Vagina (tissue), 2 donors: ENCODE measurements around the gene DAND5. TPM values are rescaled to one million over a fixed set of nuclear protein-coding genes. Genes with fewer than 3 reads are reported as not detected.

Experiments
- DNase-seq, 2 donors: peaks; one replicate each; pipeline ENCODE4 v3.0.0-alpha.2; 2017; ENCODE audit errors: extremely low spot score in 2 of 2
- H3K27ac ChIP-seq: fragments of 200-600 bp; sonication (generic); one replicate; pipeline ENCODE4 v1.5.1; 2019
- H3K27me3 ChIP-seq: fragments of 200-600 bp; sonication (generic); one replicate; pipeline ENCODE4 v1.5.1; 2019
- H3K36me3 ChIP-seq, 2 donors: fragments of 200-600 bp; sonication (generic); one replicate each; pipeline ENCODE4 v1.5.1; 2017 to 2019
- H3K4me1 ChIP-seq: fragments of 200-600 bp; sonication (generic); one replicate; pipeline ENCODE4 v1.5.1; 2019
- H3K4me3 ChIP-seq, 2 donors: fragments of 200-600 bp; sonication (generic); 1 replicate in 1 of 2; 2 replicates in 1 of 2; pipeline ENCODE4 v1.5.1; 2016 to 2019
- H3K9me3 ChIP-seq: fragments of 200-600 bp; sonication (generic); one replicate; pipeline ENCODE4 v1.5.1; 2019
- POLR2A ChIP-seq, 2 donors: fragments of 450-650 bp; IDR thresholded peaks; one replicate each; pipeline ENCODE4 v1.6.1; 2017; ENCODE audit warnings: antibody characterized with exemption in 2 of 2, mild to moderate bottlenecking in 2 of 2, moderate library complexity in 2 of 2
- POLR2AphosphoS5 ChIP-seq, 2 donors: sonication (generic); formaldehyde crosslinking; IDR thresholded peaks; one replicate each; pipeline ENCODE4 v1.9.0; 2017; ENCODE audit warnings: antibody characterized with exemption in 2 of 2, mild to moderate bottlenecking in 2 of 2, low read depth in 1 of 2; ENCODE audit not compliant: insufficient read depth in 1 of 2
- intact Hi-C: fragments of 100-400 bp; cut with DNase I; formaldehyde crosslinking; loops from one replicate; pipeline ENCODE4 v1.15.1; 2023
- total RNA-seq: library from RNA; depleted of rRNA; stranded (reverse); fragments of >200 nt; gene quantifications from one replicate; pipeline ENCODE4 v1.2.3, GENCODE V29; 2016
- TF ChIP-seq, protein P1 (sequence below), 3 experiments: fragments of 450-650 bp in 2 of 3; fragments of 200-600 bp in 1 of 3; sonication (generic) in 1 of 3; IDR thresholded peaks; one replicate each; pipeline ENCODE4 v1.5.1; 2017 to 2019; ENCODE audit warnings: antibody characterized with exemption in 3 of 3, mild to moderate bottlenecking in 2 of 3, moderate library complexity in 2 of 3

Gene DAND5
- total RNA-seq, 1 donor from 2014 or later, result not detected

DNA sequence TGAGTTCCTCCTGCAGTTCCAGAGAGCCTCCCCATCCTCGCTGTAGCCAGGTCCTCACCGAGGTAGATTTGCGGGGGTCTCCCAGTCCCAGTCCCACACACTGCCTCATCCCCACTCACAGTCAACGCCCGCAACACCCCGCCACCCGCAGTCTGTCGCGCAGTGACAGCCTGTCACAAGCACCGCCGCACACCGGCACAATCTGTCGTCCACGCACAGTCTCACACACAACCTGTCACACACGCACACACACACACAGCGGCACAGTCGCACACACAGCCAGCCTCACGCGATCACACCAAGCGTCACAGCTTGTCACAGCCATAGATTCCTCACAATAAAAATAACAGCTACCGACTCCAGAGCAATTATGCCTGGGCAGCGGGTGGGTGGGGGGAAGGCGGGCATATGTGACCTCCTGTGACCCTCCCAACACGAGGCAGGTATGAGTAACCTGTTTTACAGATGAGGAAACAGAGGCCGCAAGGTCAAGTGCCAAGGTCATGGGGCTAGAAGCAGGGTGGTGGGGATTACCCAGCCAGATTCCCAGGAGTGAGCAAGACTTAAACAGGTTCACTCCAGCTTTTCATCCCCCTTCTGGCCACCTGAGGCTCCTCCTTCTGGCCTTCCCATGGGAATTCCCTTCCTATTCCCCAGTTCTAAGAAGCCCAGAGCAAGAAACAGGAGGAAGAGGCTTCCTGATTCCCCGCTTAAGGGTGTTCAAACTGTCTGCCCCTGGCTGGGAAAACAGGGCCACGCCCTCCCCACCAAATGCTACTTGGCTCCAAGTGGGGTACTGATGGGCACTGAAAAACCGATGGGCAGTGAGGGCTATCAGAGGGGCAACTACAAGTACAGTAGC lies 39.8 kb downstream of the DAND5 start:
- H3K4me1 ChIP-seq, result peaks cover 99% of the 10 kb centered on the region
- H3K27ac ChIP-seq, result peak overlapping the region; percentile 99
- peak overlapping the region in 1 of 2 donors; percentile 0 for H3K4me3 ChIP-seq
- H3K27me3 ChIP-seq, result no peaks in the 10 kb centered on the region
- no peaks in the 10 kb centered on the region for H3K9me3 ChIP-seq
- intact Hi-C loops, result no loop called here
- no peak for TF ChIP-seq POLR2A (IDR thresholded peaks at IDR 0.05)
- TF ChIP-seq, protein P1, sequence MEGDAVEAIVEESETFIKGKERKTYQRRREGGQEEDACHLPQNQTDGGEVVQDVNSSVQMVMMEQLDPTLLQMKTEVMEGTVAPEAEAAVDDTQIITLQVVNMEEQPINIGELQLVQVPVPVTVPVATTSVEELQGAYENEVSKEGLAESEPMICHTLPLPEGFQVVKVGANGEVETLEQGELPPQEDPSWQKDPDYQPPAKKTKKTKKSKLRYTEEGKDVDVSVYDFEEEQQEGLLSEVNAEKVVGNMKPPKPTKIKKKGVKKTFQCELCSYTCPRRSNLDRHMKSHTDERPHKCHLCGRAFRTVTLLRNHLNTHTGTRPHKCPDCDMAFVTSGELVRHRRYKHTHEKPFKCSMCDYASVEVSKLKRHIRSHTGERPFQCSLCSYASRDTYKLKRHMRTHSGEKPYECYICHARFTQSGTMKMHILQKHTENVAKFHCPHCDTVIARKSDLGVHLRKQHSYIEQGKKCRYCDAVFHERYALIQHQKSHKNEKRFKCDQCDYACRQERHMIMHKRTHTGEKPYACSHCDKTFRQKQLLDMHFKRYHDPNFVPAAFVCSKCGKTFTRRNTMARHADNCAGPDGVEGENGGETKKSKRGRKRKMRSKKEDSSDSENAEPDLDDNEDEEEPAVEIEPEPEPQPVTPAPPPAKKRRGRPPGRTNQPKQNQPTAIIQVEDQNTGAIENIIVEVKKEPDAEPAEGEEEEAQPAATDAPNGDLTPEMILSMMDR (IDR thresholded peaks at IDR 0.05), result no peak
- TF ChIP-seq POLR2AphosphoS5 (IDR thresholded peaks at IDR 0.05; ENCODE audit: insufficient read depth in 1 of 2, low read depth in 1 of 2), result no peak
- no peak for DNase-seq
- H3K36me3 ChIP-seq, result no peaks in the 10 kb centered on the region

DNA sequence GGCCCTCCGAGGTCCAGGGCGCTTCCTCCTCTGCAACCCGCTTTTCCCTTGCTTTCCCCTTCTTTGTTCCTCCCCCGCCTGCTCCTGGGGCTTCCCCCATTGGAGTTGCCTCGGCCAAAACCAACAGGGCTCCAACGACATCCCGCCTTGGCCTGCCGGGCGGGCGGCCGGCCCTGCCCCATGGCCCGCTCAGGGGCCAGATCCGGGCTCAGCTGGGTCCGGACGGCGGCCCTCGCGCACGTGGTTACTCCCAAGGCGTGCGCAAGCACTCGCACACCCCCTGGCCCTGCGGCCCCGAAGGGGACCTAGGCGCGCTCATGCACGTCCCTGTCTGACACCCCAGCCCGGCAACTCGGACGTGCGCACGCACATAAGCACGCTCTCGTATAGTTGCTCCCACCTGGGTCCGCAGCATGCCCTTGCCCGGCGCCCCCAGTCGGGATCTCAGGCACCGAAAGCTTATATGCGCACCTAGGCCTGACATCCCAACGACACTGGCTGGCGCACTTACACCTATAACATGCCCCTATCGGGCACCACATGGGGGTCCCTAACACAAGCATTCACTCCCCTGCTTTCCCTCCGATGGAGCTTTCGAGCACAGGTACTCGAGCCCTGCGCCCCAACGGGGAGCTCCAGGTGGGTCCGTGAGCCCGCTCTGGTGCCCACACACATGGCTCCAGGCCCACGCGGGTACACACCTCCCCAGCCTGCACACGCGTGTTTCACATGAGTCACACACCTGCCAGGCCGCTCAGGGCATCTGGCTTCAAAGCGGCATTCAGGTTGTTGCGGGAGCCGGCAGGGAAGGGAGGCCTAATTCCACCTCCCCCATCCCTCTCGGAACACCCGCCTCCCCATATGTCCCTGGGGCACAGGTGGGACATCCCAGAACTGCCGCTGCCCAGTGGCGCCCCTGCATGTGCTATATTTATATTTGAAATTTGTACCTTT lies 40.9 kb downstream of the DAND5 start:
- no peak for TF ChIP-seq POLR2AphosphoS5 (IDR thresholded peaks at IDR 0.05; ENCODE audit: insufficient read depth in 1 of 2, low read depth in 1 of 2)
- TF ChIP-seq, protein P1 (IDR thresholded peaks at IDR 0.05), result no peak
- Histone ChIP-seq H3K27me3 (no peaks in the 10 kb centered on the region), H3K4me1 (peaks cover 99% of the 10 kb centered on the region), H3K4me3 (peak overlapping the region; percentile 0 to 30), H3K36me3 (no peaks in the 10 kb centered on the region), H3K9me3 (no peaks in the 10 kb centered on the region), H3K27ac (peak overlapping the region; percentile 99)
- no peak for DNase-seq
- intact Hi-C loops, result no loop called here

- H3K36me3 ChIP-seq, result no peaks in the 10 kb centered on the region
- no peaks in the 10 kb centered on the region for H3K9me3 ChIP-seq
- peak overlapping the region; percentile 99 for H3K27ac ChIP-seq
- intact Hi-C loops, result no loop called here
- no peak for DNase-seq
- no peaks in the 10 kb centered on the region for H3K27me3 ChIP-seq
- H3K4me1 ChIP-seq, result peaks cover 99% of the 10 kb centered on the region
- TF ChIP-seq, protein P1 (IDR thresholded peaks at IDR 0.05), result no peak
- no peak for TF ChIP-seq POLR2AphosphoS5 (IDR thresholded peaks at IDR 0.05; ENCODE audit: insufficient read depth in 1 of 2, low read depth in 1 of 2)
- no peak for TF ChIP-seq POLR2A (IDR thresholded peaks at IDR 0.05)
- H3K4me3 ChIP-seq, result peak overlapping the region in 1 of 2 donors; percentile 18
These were observed 41.7 kb downstream of the DAND5 start for GRCh38 chr19:13010992-13011652.

- peaks cover 97% of the 10 kb centered on the region for H3K4me1 ChIP-seq
- H3K27me3 ChIP-seq, result no peaks in the 10 kb centered on the region
- H3K27ac ChIP-seq, result peak overlapping the region; percentile 99
- peak overlapping the region; percentile 47 to 50 for H3K4me3 ChIP-seq
- H3K36me3 ChIP-seq, result no peaks in the 10 kb centered on the region
- no peaks in the 10 kb centered on the region for H3K9me3 ChIP-seq
- intact Hi-C loops, result no loop called here
- DNase-seq, result no peak
- TF ChIP-seq POLR2AphosphoS5 (IDR thresholded peaks at IDR 0.05; ENCODE audit: insufficient read depth in 1 of 2, low read depth in 1 of 2), result peak in 1 of 2 donors; percentile 46
- TF ChIP-seq, protein P1 (IDR thresholded peaks at IDR 0.05), result no peak
These were observed 42.4 kb downstream of the DAND5 start for GRCh38 chr19:13011653-13012389.
